SJCRH30 (cell line): Measurements from ENCODE around the gene MOB3B. TPM values are rescaled to one million over a fixed set of nuclear protein-coding genes. Genes with fewer than 3 reads are reported as not detected.
A peak's percentile ranks its signal among the peaks of the same experiment; 100 is the strongest.

ENCODE experiments used
- DNase-seq, 2 experiments: peaks; one replicate each; pipeline ENCODE4 v3.0.0-alpha.2; 2015 to 2020
- H3K27ac ChIP-seq: fragments of 250-450 bp; sonication (Bioruptor Pico); 2 replicates; pipeline ENCODE4 v1.5.1; 2020; ENCODE audit warnings: mild to moderate bottlenecking, moderate library complexity
- H3K27me3 ChIP-seq: fragments of 250-450 bp; sonication (Bioruptor Pico); 2 replicates; pipeline ENCODE4 v1.5.1; 2020; ENCODE audit warnings: mild to moderate bottlenecking, moderate library complexity
- H3K36me3 ChIP-seq: fragments of 250-450 bp; sonication (Bioruptor Pico); 2 replicates; pipeline ENCODE4 v1.5.1; 2020; ENCODE audit warnings: mild to moderate bottlenecking, moderate library complexity
- H3K4me1 ChIP-seq: fragments of 250-450 bp; sonication (Bioruptor Pico); 2 replicates; pipeline ENCODE4 v1.5.1; 2020; ENCODE audit warnings: mild to moderate bottlenecking, moderate library complexity
- H3K4me3 ChIP-seq: fragments of 250-450 bp; sonication (Bioruptor Pico); 2 replicates; pipeline ENCODE4 v1.5.1; 2020; ENCODE audit warnings: mild to moderate bottlenecking, moderate library complexity
- H3K9me3 ChIP-seq: fragments of 250-450 bp; sonication (Bioruptor Pico); replicated peaks from 2 replicates; pipeline ENCODE4 v1.5.1; 2020; ENCODE audit warnings: mild to moderate bottlenecking, moderate library complexity
- total RNA-seq: library from RNA; depleted of rRNA; stranded (reverse); fragments of >200 nt; shearing (Covaris generic); gene quantifications from 2 replicates; pipeline ENCODE4 v1.2.3, GENCODE V29; 2014

The MOB3B gene
- total RNA-seq, 1 experiment from 2014 or later: 0.34 TPM

DNA sequence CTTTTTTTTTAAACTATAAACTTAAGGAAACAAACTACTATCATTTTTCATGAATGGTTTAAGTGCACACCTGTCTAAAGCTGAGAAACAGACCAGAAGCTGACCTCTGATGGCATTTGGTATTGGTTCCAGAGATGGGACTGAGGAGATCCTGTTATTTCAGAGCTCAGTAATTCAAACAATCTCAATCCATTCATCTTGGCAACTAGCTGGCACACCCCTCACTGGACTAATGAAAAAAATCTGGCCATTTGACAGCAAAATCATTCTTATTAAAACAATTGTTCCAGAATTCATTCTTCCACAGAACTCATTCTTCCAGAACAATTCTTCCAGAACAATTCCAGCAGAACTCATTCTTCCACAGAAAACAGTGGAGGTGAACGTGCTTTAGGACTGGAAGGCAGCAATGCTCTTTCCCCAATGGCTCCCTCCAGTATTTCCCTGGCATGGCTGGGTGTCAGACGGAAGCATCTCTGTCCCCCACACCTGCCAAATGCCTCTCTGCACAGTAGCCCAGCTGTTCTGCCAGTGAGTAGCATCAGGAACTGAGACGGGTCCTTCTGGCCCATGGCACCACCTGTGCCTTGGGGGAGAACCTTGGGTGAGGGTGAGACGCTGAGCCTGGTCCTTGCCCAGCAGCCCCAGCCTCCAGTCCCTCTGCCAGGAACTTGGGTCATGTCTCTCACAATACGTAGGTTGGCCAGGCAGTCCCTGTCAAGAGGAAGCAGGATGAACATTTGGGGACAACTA, 145.2 kb downstream of the MOB3B start:
- no peak overlapping the region for H3K27ac ChIP-seq
- no peaks in the 10 kb centered on the region for H3K4me1 ChIP-seq
- H3K36me3 ChIP-seq: no peaks in the 10 kb centered on the region
- H3K9me3 ChIP-seq: no peaks in the 10 kb centered on the region
- no peaks in the 10 kb centered on the region for H3K27me3 ChIP-seq
- H3K4me3 ChIP-seq: no peak overlapping the region
- no peak for DNase-seq

DNA sequence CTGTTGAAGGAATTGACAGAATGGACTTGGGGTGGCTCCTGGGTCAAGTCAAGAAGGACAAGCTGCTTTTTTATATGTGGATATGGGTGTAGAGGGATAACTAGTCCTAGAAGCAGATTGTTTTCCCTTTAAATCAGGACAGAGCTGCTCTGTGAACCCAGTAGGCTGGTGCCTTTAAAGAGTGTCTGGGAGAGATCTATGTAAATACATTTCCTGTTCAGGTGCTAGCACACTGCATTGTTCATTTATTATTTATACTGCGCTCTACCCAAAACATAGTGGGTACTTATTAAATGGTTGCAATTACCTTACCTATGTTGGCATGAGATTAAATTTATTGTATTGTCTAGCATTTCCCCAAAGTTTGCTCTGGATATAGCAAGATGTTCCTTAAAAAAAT, 146.1 kb downstream of the MOB3B start:
- Histone ChIP-seq H3K4me1 (no peaks in the 10 kb centered on the region), H3K27ac (no peak overlapping the region), H3K27me3 (no peaks in the 10 kb centered on the region), H3K4me3 (no peak overlapping the region), H3K36me3 (no peaks in the 10 kb centered on the region), H3K9me3 (no peaks in the 10 kb centered on the region)
- no peak for DNase-seq

DNA sequence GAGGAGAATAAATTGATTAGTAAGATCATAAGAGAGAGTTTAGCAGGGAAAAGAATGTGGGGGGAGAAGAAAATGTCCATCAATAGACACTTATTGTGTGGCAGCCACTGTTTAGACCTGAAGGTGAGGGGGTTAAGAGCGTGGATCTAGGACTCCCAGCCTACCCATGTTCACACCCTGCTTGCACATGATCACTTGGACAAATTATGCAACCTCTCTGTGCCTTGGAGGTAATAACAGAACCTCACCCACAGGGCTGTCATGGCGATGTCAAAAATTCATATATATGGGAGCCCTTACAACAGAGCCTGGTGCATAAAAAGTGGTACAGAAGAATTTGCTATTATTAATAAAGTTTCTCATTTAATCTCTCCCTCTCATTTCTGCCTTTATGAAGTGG, 146.6 kb downstream of the MOB3B start:
- H3K4me1 ChIP-seq: no peaks in the 10 kb centered on the region
- no peaks in the 10 kb centered on the region for H3K27me3 ChIP-seq
- H3K4me3 ChIP-seq: no peak overlapping the region
- no peaks in the 10 kb centered on the region for H3K36me3 ChIP-seq
- H3K9me3 ChIP-seq: no peaks in the 10 kb centered on the region
- no peak for DNase-seq
- no peak overlapping the region for H3K27ac ChIP-seq

DNA sequence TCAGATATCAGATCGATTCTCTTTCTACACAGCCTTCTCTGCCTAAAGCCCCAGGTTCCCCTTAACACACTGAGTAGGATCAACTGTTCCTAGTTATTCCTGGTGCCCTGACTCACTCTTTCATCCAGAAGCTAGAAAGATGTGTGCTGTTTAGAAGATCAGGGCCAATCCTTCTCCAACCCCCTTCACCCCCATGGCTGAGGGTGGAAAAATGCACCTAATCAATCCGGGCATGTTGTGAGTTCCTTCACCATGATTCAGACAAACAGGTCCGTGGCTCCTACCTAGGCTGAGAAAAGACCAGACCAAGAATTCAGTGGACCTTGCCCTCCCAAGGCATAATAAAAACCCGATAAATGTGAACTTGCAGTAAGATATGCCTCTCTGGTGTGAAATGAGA, 147.3 kb downstream of the MOB3B start:
- Histone ChIP-seq H3K4me1 (no peaks in the 10 kb centered on the region), H3K9me3 (no peaks in the 10 kb centered on the region), H3K4me3 (no peak overlapping the region), H3K27ac (no peak overlapping the region), H3K27me3 (no peaks in the 10 kb centered on the region), H3K36me3 (no peaks in the 10 kb centered on the region)
- no peak for DNase-seq

DNA sequence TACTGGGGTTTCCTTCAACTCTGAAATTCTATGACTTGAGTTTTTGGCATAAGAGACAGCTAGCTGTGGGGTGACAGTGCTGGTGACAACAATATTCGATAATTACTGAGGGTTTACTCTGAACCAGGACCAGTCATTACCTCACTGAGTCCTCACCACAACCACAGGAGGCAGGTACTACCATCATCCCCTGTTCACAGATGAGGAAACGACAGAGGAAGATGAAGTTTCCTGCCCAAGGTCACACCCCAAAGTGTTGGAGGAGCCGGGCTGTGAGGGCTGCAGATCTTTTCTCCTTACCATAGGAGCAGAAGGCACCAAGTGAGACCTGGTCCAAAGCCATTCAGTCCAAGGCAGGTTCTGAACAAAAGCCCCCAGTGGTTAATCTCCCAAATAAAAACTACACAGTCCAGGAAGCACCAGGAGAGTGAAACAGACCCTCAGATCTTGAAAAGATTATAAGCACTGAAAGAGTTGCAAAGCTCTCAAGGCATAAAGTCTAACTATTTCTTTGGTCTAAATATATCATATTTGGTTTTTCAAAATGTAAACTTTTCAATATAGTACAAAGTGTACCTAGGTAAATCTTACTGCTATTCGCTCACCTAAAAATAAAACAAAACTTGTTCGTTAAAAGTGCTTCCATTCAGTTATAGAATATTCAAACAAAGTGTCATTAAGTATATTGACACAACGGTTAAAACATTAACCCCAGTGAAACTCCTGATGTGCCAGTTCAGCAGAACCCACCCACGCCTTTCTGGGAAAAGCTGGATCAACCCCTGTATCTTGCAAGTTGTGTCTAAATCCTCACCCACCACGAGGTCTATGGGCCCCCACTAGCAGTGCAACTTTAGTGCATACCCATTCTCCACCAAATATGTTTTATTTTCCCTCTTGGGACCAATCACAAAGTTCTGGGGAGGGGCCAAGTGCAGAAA, 150.0 kb downstream of the MOB3B start:
- H3K27me3 ChIP-seq: no peaks in the 10 kb centered on the region
- no peak overlapping the region for H3K27ac ChIP-seq
- no peaks in the 10 kb centered on the region for H3K9me3 ChIP-seq
- DNase-seq: no peak
- no peak overlapping the region for H3K4me3 ChIP-seq
- no peaks in the 10 kb centered on the region for H3K4me1 ChIP-seq
- no peaks in the 10 kb centered on the region for H3K36me3 ChIP-seq

DNA sequence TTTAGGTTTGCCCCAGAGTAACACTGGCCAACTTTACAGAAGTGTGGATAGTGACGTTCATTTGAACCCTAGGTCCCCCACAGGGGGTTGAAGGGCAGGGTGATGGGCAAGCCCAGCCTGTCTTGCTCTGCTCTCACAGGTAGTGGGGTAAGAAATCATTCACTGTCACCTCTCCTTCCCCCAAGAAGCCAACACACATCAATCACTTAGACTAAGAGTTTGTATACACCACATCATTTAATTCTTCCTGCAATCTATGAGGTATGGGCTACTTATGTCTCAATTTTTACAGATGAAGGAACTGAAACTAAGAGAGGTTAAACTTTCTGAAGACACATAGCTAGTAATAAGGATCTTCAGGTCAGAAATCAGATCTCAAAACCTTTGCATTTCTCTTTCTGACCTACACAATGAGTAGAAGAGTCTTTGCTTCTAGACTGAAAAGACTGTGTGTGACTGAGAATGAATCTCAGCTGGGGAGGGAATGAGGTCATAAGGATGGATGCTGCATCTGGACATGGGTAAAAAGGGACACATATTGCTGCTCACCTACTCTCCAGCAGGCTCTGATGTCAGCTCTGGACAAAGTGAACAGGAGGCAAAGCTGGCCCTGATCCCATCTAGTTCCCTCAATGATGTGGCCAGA, 151.7 kb downstream of the MOB3B start:
- no peaks in the 10 kb centered on the region for H3K9me3 ChIP-seq
- H3K36me3 ChIP-seq: no peaks in the 10 kb centered on the region
- H3K4me1 ChIP-seq: no peaks in the 10 kb centered on the region
- H3K27me3 ChIP-seq: no peaks in the 10 kb centered on the region
- H3K27ac ChIP-seq: no peak overlapping the region
- no peak overlapping the region for H3K4me3 ChIP-seq
- DNase-seq: no peak

DNA sequence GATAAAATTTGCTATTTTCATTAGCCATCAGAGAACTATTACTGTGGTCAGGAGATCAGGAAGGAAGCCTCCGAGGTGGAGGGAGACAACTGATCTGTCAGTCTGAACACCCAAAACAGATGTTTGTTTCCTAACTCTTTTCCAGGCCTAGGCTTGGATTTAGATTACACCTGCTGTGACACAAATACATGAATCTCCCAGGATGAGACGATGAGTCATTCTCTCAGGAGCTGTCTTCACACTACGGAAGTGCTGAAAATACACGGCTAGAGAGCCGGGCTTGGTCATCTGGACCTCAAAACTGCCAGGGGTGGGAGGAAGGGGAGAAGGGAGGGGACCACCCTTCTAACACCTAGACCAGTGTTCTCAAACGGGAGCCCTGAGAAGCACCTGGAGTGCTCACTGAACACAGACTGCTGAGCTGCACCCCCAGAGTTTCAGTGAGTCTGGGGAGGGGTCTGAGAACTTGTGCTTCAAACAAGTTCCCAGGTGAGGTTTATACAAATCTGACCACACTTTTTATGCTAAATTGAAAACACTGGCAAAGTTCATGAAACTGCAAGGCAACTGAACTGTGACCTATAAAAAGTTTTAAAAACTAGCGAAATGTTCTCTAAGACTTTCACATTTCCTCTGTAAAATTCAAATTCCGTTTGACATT, 152.3 kb downstream of the MOB3B start:
- peak in 1 of 2 experiments; percentile 14 for DNase-seq
- Histone ChIP-seq H3K27ac (no peak overlapping the region), H3K27me3 (no peaks in the 10 kb centered on the region), H3K4me1 (no peaks in the 10 kb centered on the region), H3K9me3 (no peaks in the 10 kb centered on the region), H3K4me3 (no peak overlapping the region), H3K36me3 (no peaks in the 10 kb centered on the region)

DNA sequence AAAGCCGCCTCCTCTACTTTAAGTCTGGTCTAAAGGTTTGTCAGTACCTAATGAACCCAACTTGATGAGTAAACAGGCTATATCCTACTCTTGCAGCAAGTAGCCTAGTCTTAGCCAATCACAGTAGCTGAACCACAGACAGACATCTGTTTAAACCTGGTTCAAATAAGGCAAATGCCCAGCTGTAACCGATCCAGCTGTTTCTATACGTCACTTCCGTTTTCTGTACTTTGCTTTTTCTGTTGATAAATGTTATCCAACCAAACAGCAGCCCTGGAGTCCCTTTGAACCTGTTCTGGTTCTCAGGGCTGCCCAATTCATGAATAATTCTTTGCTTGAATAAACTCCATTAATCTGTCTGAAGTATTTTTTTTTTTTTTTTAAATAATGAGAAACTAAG, 155.8 kb downstream of the MOB3B start:
- no peaks in the 10 kb centered on the region for H3K9me3 ChIP-seq
- no peaks in the 10 kb centered on the region for H3K36me3 ChIP-seq
- no peaks in the 10 kb centered on the region for H3K27me3 ChIP-seq
- no peak overlapping the region for H3K4me3 ChIP-seq
- DNase-seq: no peak
- no peaks in the 10 kb centered on the region for H3K4me1 ChIP-seq
- H3K27ac ChIP-seq: no peak overlapping the region

DNA sequence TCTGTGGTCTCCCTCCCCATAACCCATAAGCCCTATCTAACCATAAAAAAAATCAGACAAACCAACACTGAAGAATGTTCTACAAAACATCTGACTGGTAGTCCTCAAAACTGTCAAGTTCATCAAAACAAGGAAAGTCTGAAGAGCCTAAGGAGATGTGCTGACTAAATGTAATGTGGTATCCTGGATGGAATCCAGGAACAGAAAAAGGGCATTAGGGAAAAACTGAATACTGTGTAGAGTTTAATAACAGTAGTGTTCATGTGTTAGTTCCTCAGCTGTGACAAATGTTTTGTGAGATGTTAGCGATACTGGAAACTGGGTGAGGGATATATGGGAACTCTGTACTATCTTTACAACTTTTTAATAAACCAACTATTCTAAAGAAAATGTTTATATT, 157.0 kb downstream of the MOB3B start:
- no peak overlapping the region for H3K4me3 ChIP-seq
- no peak overlapping the region for H3K27ac ChIP-seq
- H3K27me3 ChIP-seq: no peaks in the 10 kb centered on the region
- no peaks in the 10 kb centered on the region for H3K9me3 ChIP-seq
- DNase-seq: no peak
- H3K4me1 ChIP-seq: no peaks in the 10 kb centered on the region
- H3K36me3 ChIP-seq: no peaks in the 10 kb centered on the region

DNA sequence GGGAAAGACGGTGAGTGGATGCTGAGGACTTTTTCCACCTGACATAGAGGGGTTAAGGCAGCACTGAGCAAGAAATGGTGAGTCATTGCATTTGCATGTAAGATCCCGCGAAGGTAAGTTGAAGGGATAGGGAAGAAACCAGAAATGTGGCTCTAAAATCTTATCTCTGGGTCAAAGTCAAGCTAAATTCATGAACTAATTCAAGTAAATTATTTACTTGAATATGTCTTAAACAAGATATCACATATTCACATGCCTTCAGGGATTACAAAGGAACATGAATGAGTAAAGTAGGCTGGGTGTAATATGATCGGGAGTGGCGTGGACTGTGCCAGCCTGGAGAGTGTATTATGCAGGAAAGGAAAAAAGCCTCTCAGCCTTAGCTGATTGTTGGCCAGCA, 158.2 kb downstream of the MOB3B start:
- DNase-seq: no peak
- Histone ChIP-seq H3K9me3 (no peaks in the 10 kb centered on the region), H3K36me3 (no peaks in the 10 kb centered on the region), H3K27me3 (no peaks in the 10 kb centered on the region), H3K27ac (no peak overlapping the region), H3K4me3 (no peak overlapping the region), H3K4me1 (no peaks in the 10 kb centered on the region)

DNA sequence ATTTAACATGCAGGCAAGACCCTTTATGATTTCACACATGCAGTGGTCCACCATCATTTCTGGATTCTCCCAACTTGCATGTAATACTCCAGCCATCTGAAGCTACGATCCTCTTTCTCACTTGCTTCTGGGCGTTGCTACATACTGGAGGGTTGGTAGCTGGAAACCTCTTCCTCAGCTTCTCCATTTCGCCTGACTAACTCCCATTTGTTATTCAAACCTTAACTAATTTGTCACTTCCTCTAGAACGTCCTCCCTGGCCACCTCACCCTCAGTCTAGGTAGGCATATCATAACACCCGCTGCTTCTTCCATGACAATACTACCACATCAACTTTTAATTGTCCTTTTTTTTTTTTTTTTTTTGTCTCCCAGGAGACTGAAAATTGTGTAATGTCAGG, 160.0 kb downstream of the MOB3B start:
- Histone ChIP-seq H3K36me3 (no peaks in the 10 kb centered on the region), H3K27me3 (no peaks in the 10 kb centered on the region), H3K4me3 (no peak overlapping the region), H3K4me1 (no peaks in the 10 kb centered on the region), H3K9me3 (no peaks in the 10 kb centered on the region), H3K27ac (no peak overlapping the region)
- DNase-seq: no peak

DNA sequence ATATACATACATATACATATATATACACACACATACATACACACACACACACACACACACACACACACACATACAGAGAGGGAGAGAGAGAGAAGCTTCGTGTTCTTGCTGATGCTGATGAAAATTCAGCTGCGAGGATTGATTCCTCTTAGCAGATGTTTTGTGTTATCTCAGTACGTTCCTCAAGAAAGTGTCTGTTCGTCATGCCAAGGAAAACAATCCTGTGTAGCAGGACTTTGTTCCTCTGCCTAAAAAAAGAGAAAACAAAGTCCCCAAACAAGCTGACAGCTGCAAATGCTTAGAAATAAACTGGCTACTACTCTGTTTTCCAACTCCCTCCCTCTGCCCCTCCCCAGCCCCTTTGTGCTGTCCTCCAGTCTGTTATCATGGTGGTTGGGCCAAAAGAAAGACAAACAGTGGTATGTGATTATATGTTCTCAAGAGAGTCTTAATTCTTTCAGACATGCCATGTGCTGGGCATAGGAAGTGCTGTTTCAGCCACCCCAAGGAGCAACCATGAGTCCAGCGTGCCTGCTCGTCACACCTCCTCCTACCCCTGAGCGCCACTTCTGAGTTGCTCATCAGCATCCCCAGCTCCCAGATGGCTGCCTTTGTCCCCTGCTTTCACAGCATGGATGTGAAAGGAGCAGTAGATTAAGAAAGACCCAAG, 161.2 kb downstream of the MOB3B start:
- peak in 1 of 2 experiments; percentile 21 for DNase-seq
- H3K36me3 ChIP-seq: no peaks in the 10 kb centered on the region
- no peak overlapping the region for H3K27ac ChIP-seq
- no peaks in the 10 kb centered on the region for H3K9me3 ChIP-seq
- H3K27me3 ChIP-seq: no peaks in the 10 kb centered on the region
- no peaks in the 10 kb centered on the region for H3K4me1 ChIP-seq
- no peak overlapping the region for H3K4me3 ChIP-seq

DNA sequence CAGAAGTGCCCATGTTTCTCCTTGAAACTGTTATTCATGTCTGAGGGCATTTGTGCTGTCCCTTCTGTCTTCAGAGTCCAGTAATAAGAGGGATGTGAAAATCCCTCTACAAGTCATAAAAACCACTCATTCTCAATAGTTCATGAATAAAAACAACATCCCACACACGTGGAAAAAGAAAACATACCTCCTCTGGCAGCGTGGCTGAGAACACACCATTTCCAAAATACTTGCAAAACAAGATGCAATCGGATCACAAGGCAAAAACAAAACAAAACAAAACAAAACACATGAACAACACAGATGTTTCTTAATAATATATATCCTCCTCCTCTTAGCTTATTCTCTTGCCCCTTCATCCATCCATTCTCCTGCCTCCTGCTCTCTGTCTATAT, 161.7 kb downstream of the MOB3B start:
- Histone ChIP-seq H3K4me3 (no peak overlapping the region), H3K27ac (no peak overlapping the region), H3K4me1 (no peaks in the 10 kb centered on the region), H3K36me3 (no peaks in the 10 kb centered on the region), H3K9me3 (no peaks in the 10 kb centered on the region), H3K27me3 (no peaks in the 10 kb centered on the region)
- DNase-seq: no peak

DNA sequence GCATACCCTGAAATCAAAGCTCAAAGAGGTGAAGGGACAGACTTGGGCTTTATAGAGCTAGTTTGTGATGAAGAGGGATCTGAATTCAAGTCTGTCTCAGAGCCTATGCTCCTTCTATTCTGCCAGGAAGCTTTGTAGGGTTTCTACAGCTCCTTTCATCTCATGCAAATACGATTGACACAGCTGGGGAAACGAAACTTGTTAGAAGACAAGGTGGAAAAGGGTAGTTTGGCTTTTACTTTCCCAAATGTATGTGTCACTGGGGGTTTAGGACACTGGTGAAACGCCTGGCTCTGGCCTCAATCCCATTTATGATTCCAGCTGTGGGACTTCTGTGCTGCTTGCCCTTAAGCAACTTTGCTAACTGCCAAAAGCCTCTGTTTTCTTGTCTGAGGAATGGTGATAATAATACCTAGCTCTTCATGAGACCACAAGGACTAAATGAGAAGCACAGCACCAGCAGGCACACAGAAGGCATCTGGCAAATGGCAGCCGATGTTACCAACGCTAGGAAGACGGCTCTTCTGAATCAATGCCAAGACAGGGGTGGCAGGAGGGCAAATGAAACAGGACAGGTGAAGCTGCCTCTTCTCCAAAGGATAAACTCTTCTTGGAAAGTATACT, 162.3 kb downstream of the MOB3B start:
- Histone ChIP-seq H3K27ac (no peak overlapping the region), H3K4me3 (no peak overlapping the region), H3K36me3 (no peaks in the 10 kb centered on the region), H3K9me3 (no peaks in the 10 kb centered on the region), H3K27me3 (no peaks in the 10 kb centered on the region), H3K4me1 (no peaks in the 10 kb centered on the region)
- DNase-seq: no peak
